GM12878 (cell line): Measurements from ENCODE around the gene PNLIPRP2. TPM values are rescaled to one million over a fixed set of nuclear protein-coding genes. Genes with fewer than 3 reads are reported as not detected.

Source experiments
- ATAC-seq: fragments of 200-7000 bp; cut with Tn5 transposase; 3 replicates; pipeline ENCODE4 v1.9.1; 2020; ENCODE audit warnings: mild to moderate bottlenecking, moderate library complexity
- BruUV-seq: library from RNA; stranded (reverse); fragments of 400-500 nt; replicated peaks from 2 replicates; lab custom pipeline; 2021; lab: Mats Ljungman, UMichigan
- CTCF ChIA-PET: fragments of 300-600 bp; sonication (Branson Sonifier 250); formaldehyde crosslinking; extraction: SDS; loops from one replicate; lab custom pipeline; 2021; ENCODE audit warnings: inconsistent platforms; lab: Yijun Ruan, JAX
- POLR2A ChIA-PET: fragments of 350-600 bp; formaldehyde crosslinking; extraction: SDS; loops from one replicate; lab custom pipeline; 2021; ENCODE audit warnings: inconsistent platforms; lab: Charles Lee
- RAD21 ChIA-PET: fragments of 300-600 bp; sonication (Branson Sonifier 250); formaldehyde crosslinking; loops from one replicate; lab custom pipeline; 2023; ENCODE audit warnings: antibody characterized with exemption; ENCODE audit not compliant: unreplicated experiment; lab: Charles Lee
- SMC1A ChIA-PET: fragments of 300-600 bp; sonication (Branson Sonifier 250); formaldehyde crosslinking; loops from one replicate; lab custom pipeline; 2023; ENCODE audit not compliant: unreplicated experiment, uncharacterized antibody; lab: Charles Lee
- DNase-seq: peaks from one replicate; pipeline ENCODE4 v3.0.0-alpha.2; 2011; ENCODE audit warnings: low read depth, low spot score
- FAIRE-seq: peaks from 3 replicates; lab custom pipeline; 2011; peaks lifted over from hg19 to GRCh38; lab: Jason Lieb, UNC
- H2AFZ ChIP-seq: 2 replicates; pipeline ENCODE4 v1.6.0; 2011; ENCODE audit warnings: low read depth, low read length, control low read depth; ENCODE audit not compliant: control insufficient read depth
- H3K27ac ChIP-seq: 2 replicates; pipeline ENCODE4 v1.5.1; 2011; ENCODE audit warnings: control low read depth; ENCODE audit not compliant: control insufficient read depth, insufficient read depth
- H3K27me3 ChIP-seq, 2 experiments: replicated peaks in 1 of 2; 2 replicates each; pipeline versions ENCODE4 v1.6.0 to v1.6.1; 2011; ENCODE audit warnings: low read length in 1 of 2; ENCODE audit not compliant: control insufficient read depth in 2 of 2, insufficient read depth in 2 of 2
- H3K36me3 ChIP-seq, 2 experiments: 2 replicates each; pipeline ENCODE4 v1.5.1; 2011; ENCODE audit warnings: low read length in 1 of 2; ENCODE audit not compliant: control insufficient read depth in 2 of 2, insufficient read depth in 2 of 2
- H3K4me1 ChIP-seq: 2 replicates; pipeline ENCODE4 v1.6.1; 2011; ENCODE audit warnings: mild to moderate bottlenecking, low read length, moderate library complexity, mixed read lengths; ENCODE audit not compliant: control insufficient read depth, insufficient read depth
- H3K4me2 ChIP-seq: 2 replicates; pipeline ENCODE4 v1.6.0; 2011; ENCODE audit warnings: control low read depth; ENCODE audit not compliant: control insufficient read depth, insufficient read depth
- H3K4me3 ChIP-seq: fragments of 200-600 bp; sonication (generic); 2 replicates; pipeline ENCODE4 v1.5.1; 2016
- H3K79me2 ChIP-seq: 2 replicates; pipeline ENCODE4 v1.6.0; 2011; ENCODE audit warnings: low read length; ENCODE audit not compliant: control insufficient read depth, insufficient read depth
- H3K9ac ChIP-seq: 2 replicates; pipeline ENCODE4 v1.8.0; 2011; ENCODE audit warnings: low read length, control low read depth, mixed read lengths; ENCODE audit not compliant: control insufficient read depth, insufficient read depth
- H3K9me3 ChIP-seq: replicated peaks from 3 replicates; pipeline ENCODE4 v1.5.1; 2011; ENCODE audit warnings: mild to moderate bottlenecking, low read length; ENCODE audit not compliant: control insufficient read depth, insufficient read depth
- H4K20me1 ChIP-seq: 2 replicates; pipeline ENCODE4 v1.6.0; 2011; ENCODE audit not compliant: control insufficient read depth, insufficient read depth
- JUND ChIP-seq: IDR thresholded peaks from 2 replicates; pipeline ENCODE4 v1.6.1; 2012; ENCODE audit warnings: low read depth, mild to moderate bottlenecking, low read length, improper control_type of control experiment, moderate library complexity
- ZZZ3 ChIP-seq: IDR thresholded peaks from 2 replicates; pipeline ENCODE4 v1.6.1; 2011; ENCODE audit warnings: low read depth; ENCODE audit not compliant: control insufficient read depth, insufficient read length
- WGBS: methylation state at CpG from one replicate; pipeline ENCODE4 v1.1.6; 2016; ENCODE audit warnings: low lambda C conversion rate; ENCODE audit not compliant: insufficient replicate concordance, insufficient coverage; ENCODE audit errors: missing lambda C conversion rate; 5-methylcytosine and 5-hydroxymethylcytosine counted together
- in situ Hi-C: fragments of 300-500 bp; cut with MboI; formaldehyde crosslinking; loops from 9 replicates; pipeline ENCODE4 v1.14.3; 2018; ENCODE audit warnings: mixed read lengths
- intact Hi-C: fragments of 100-400 bp; cut with micrococcal nuclease; formaldehyde crosslinking; loops from one replicate; pipeline ENCODE4 v1.14.2; 2022; ENCODE audit not compliant: unreplicated experiment
- polyA plus RNA-seq, 11 experiments: library from polyadenylated mRNA; depleted of rRNA in 4 of 11; unstranded in 6 of 11; stranded (reverse) in 5 of 11; fragments of >200 nt; fragmentation: Nextera tagmentation in 4 of 11; fragmentation: Illumina TruSeq in 1 of 11; extraction: Ambion mirVana in 4 of 11; extraction: Trizol in 1 of 11; gene quantifications; 1 replicate in 1 of 11; 2 replicates in 10 of 11; pipeline versions ENCODE4 v1.2.1 to v1.2.3, GENCODE V29; 2011 to 2016; ENCODE audit warnings: inconsistent platforms in 2 of 11, missing spikeins in 2 of 11, low read depth in 1 of 11
- total RNA-seq, 4 experiments: library from RNA; depleted of rRNA in 3 of 4; stranded (reverse); fragments of >200 nt in 3 of 4; fragmentation: Illumina TruSeq in 1 of 4; extraction: Trizol in 1 of 4; gene quantifications; 2 replicates each; pipeline versions ENCODE4 v1.2.1 to v1.2.3, GENCODE V29; 2013 to 2021
- TF ChIP-seq, protein P1 (sequence below): IDR thresholded peaks from 2 replicates; pipeline ENCODE4 v1.6.1; 2011; ENCODE audit warnings: low read depth, mild to moderate bottlenecking, low read length, moderate library complexity, borderline replicate concordance; ENCODE audit errors: extremely low read depth
- TF ChIP-seq, protein P2 (sequence below): fragments of 450-650 bp; IDR thresholded peaks from 2 replicates; pipeline ENCODE4 v1.6.1; 2017; ENCODE audit warnings: borderline replicate concordance
- TF ChIP-seq, protein P3 (sequence below): IDR thresholded peaks from 2 replicates; pipeline ENCODE4 v1.6.1; 2012; ENCODE audit warnings: low read depth, low read length, improper control_type of control experiment

Gene PNLIPRP2
- total and polyA plus RNA-seq, 10 of the 15 experiments (the other 5 are each of a cell fraction or from before 2014, with no cell fraction given): 0.33 TPM; not detected in 9

DNA sequence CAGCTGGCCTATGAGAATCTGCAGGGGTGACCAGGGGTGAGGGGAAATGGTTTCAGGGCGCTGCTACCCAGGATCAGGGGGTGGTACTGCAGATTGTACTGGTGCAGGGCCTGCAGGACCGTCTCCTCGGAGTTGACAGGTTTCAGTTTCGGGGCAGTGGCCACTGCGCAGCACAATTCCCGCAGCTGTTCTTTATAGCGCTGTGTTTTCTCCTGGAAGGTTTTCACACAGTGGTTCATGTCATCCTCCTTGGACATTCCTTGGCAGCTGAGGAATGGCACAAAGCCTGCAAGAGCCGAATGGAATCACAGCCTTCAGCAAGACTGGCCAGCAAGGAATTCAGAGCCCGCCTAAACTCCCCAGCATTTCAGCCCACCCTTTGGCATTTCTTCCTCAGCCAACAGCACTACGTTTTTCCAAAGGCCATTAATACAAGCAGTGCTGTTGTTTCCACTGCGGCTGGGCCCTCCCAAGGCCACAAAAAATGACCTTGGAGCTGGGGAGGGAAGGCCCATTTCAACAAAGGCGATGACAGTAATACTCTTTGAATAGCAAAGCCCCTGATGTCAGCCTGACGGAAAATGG is 44.9 kb downstream of the PNLIPRP2 start:
- Histone ChIP-seq H4K20me1 (no peaks in the 10 kb centered on the region), H3K9ac (no peak overlapping the region), H2AFZ (no peak overlapping the region), H3K36me3 (no peaks in the 10 kb centered on the region), H3K4me2 (no peak overlapping the region), H3K4me3 (no peak overlapping the region), H3K4me1 (no peaks in the 10 kb centered on the region), H3K27ac (no peak overlapping the region), H3K79me2 (no peaks in the 10 kb centered on the region), H3K9me3 (no peaks in the 10 kb centered on the region), H3K27me3 (peaks cover 0 to 3% of the 10 kb centered on the region in 2 experiments; a peak in 2 of 4 replicates)
- no TSS peak for BruUV-seq
- ChIA-PET SMC1A (no interaction called here), POLR2A (no interaction called here), CTCF (no interaction called here), RAD21 (no interaction called here)
- in situ Hi-C loops (no loop called here), intact Hi-C loops (no loop called here)
- ATAC-seq: no peak
- WGBS: 25% methylated on average over 13 of the region's 13 CpGs
- FAIRE-seq: no peak
- TF ChIP-seq, protein P1, sequence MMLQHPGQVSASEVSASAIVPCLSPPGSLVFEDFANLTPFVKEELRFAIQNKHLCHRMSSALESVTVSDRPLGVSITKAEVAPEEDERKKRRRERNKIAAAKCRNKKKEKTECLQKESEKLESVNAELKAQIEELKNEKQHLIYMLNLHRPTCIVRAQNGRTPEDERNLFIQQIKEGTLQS: no peak
- TF ChIP-seq JUND: no peak
- TF ChIP-seq, protein P2, sequence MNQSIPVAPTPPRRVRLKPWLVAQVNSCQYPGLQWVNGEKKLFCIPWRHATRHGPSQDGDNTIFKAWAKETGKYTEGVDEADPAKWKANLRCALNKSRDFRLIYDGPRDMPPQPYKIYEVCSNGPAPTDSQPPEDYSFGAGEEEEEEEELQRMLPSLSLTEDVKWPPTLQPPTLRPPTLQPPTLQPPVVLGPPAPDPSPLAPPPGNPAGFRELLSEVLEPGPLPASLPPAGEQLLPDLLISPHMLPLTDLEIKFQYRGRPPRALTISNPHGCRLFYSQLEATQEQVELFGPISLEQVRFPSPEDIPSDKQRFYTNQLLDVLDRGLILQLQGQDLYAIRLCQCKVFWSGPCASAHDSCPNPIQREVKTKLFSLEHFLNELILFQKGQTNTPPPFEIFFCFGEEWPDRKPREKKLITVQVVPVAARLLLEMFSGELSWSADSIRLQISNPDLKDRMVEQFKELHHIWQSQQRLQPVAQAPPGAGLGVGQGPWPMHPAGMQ: no peak
- no peak for TF ChIP-seq ZZZ3
- TF ChIP-seq, protein P3, sequence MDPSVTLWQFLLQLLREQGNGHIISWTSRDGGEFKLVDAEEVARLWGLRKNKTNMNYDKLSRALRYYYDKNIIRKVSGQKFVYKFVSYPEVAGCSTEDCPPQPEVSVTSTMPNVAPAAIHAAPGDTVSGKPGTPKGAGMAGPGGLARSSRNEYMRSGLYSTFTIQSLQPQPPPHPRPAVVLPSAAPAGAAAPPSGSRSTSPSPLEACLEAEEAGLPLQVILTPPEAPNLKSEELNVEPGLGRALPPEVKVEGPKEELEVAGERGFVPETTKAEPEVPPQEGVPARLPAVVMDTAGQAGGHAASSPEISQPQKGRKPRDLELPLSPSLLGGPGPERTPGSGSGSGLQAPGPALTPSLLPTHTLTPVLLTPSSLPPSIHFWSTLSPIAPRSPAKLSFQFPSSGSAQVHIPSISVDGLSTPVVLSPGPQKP: no peak
- no peak for DNase-seq
